Right atrium auricular region (tissue), 2 donors: ENCODE results near the gene SMC2. TPM values are rescaled to one million over a fixed set of nuclear protein-coding genes. Genes with fewer than 3 reads are reported as not detected.
A peak's percentile ranks its signal among the peaks of the same experiment; 100 is the strongest.

Experiments used
- DNase-seq: peaks from one replicate; pipeline ENCODE4 v3.0.0-alpha.2; 2019; ENCODE audit warnings: low spot score
- H3K27ac ChIP-seq, 2 donors: fragments of 200-600 bp; sonication (generic); 1 replicate in 1 of 2; 2 replicates in 1 of 2; pipeline ENCODE4 v1.5.1; 2016 to 2019
- H3K27me3 ChIP-seq, 2 donors: fragments of 200-600 bp; sonication (generic); one replicate each; pipeline versions ENCODE4 v1.5.1 to v1.6.0; 2017 to 2019
- H3K36me3 ChIP-seq: fragments of 200-600 bp; sonication (generic); one replicate; pipeline ENCODE4 v1.5.1; 2016
- H3K4me1 ChIP-seq, 2 donors: fragments of 200-600 bp; sonication (generic); one replicate each; pipeline versions ENCODE4 v1.5.1 to v1.6.0; 2017 to 2019
- H3K4me3 ChIP-seq, 2 donors: fragments of 200-600 bp; sonication (generic); 1 replicate in 1 of 2; 2 replicates in 1 of 2; pipeline ENCODE4 v1.5.1; 2017 to 2019; ENCODE audit warnings: mild to moderate bottlenecking in 1 of 2, moderate library complexity in 1 of 2
- H3K9me3 ChIP-seq, 2 donors: fragments of 200-600 bp; sonication (generic); one replicate each; pipeline ENCODE4 v1.5.1; 2019
- CTCF ChIP-seq, 2 donors: fragments of 200-600 bp; sonication (generic); IDR thresholded peaks; one replicate each; pipeline ENCODE4 v1.5.1; 2019; ENCODE audit warnings: antibody characterized with exemption in 2 of 2
- total RNA-seq, 2 donors: library from RNA; depleted of rRNA; stranded (reverse); fragments of >200 nt; gene quantifications; one replicate each; pipeline ENCODE4 v1.1.0, GENCODE V29; 2016

The SMC2 gene
- total RNA-seq, 2 donors from 2014 or later: 6.2 to 14.5 TPM

- Histone ChIP-seq H3K36me3 (no peaks in the 10 kb centered on the region), H3K27ac (no peak overlapping the region), H3K4me3 (no peak overlapping the region), H3K9me3 (no peaks in the 10 kb centered on the region), H3K4me1 (no peaks in the 10 kb centered on the region), H3K27me3 (no peaks in the 10 kb centered on the region)
- no peak for DNase-seq
- peak in 1 of 2 donors; percentile 46 for TF ChIP-seq CTCF (IDR thresholded peaks at IDR 0.05)
These were observed 83.0 kb downstream of the SMC2 start for GRCh38 chr9:104177003-104177611.

- no peak for TF ChIP-seq CTCF (IDR thresholded peaks at IDR 0.05)
- no peak overlapping the region for H3K4me3 ChIP-seq
- no peaks in the 10 kb centered on the region for H3K9me3 ChIP-seq
- no peaks in the 10 kb centered on the region for H3K4me1 ChIP-seq
- no peaks in the 10 kb centered on the region for H3K27me3 ChIP-seq
- H3K27ac ChIP-seq: no peak overlapping the region
- no peak for DNase-seq
- H3K36me3 ChIP-seq: no peaks in the 10 kb centered on the region
These were observed 83.6 kb downstream of the SMC2 start for GRCh38 chr9:104177676-104178075.
